ENCODE data around the gene CREBRF.

DNA sequence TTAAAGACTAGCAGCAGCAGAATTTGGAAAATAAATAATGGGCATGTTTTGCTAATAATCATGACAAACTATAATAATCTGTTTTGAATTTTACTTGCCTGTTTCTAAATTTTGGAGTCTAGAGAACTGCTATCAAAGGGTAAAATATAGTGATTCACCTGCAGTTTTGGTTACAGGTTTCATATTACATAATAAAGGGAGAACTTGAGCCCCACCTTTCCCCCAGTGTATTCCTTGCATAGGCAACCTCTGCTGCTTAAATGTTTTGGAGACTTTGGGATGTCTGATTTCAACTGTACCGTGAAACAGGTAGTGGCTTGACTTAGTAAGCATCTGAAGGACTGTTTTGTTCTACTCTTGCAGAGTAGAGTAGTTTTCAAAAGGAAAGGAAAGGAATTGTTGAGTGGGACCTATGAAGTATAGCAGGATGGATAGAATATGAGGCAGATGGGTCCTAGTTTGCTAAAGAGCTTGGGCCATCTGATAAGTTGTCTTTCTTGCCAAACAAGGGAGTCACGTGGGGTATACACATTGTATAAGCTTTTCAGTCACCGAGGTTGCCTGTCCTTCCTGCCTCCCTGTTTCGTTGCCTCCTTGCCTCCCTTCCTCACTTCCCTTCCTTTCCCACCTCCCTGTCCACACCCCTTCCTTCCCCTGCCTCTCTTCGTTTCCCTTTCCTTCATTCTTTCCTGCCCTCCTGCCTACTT, 19.1 kb downstream of the CREBRF start:
- TF ChIP-seq, protein P1, sequence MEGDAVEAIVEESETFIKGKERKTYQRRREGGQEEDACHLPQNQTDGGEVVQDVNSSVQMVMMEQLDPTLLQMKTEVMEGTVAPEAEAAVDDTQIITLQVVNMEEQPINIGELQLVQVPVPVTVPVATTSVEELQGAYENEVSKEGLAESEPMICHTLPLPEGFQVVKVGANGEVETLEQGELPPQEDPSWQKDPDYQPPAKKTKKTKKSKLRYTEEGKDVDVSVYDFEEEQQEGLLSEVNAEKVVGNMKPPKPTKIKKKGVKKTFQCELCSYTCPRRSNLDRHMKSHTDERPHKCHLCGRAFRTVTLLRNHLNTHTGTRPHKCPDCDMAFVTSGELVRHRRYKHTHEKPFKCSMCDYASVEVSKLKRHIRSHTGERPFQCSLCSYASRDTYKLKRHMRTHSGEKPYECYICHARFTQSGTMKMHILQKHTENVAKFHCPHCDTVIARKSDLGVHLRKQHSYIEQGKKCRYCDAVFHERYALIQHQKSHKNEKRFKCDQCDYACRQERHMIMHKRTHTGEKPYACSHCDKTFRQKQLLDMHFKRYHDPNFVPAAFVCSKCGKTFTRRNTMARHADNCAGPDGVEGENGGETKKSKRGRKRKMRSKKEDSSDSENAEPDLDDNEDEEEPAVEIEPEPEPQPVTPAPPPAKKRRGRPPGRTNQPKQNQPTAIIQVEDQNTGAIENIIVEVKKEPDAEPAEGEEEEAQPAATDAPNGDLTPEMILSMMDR (conservative IDR thresholded peaks at IDR 0.05; ENCODE audit: low read length), result no peak
- TF ChIP-seq EZH2phosphoT487 (IDR thresholded peaks at IDR 0.05; ENCODE audit: borderline replicate concordance, low read depth, low read length), result no peak
